Dermis blood vessel endothelial cell (primary cell): ENCODE measurements around the gene HAUS8. TPM values are rescaled to one million over a fixed set of nuclear protein-coding genes. Genes with fewer than 3 reads are reported as not detected.

ENCODE experiments used
- total RNA-seq: library from RNA; depleted of rRNA; stranded (reverse); fragments of >200 nt; gene quantifications from 2 replicates; pipeline ENCODE4 v1.2.3, GENCODE V29; 2014

Gene HAUS8
- total RNA-seq, 1 donor from 2014 or later: 4.1 TPM

Other genes with a start within 250 kb of the HAUS8 start
- 38.5 and 43.0 TPM in 2 replicates for gene SIN3B, start 246.1 kb downstream of the HAUS8 start, total RNA-seq
- gene F2RL3, start 186.5 kb downstream of the HAUS8 start, total RNA-seq: 3.0 and 14.0 TPM in 2 replicates
- gene CPAMD8, start 48.6 kb downstream of the HAUS8 start, total RNA-seq: 2.0 and 3.7 TPM in 2 replicates
- gene MYO9B, start 325 bp upstream of the HAUS8 start, total RNA-seq: 53.6 and 62.1 TPM in 2 replicates
- 18.7 and 24.8 TPM in 2 replicates for gene USE1, start 139.9 kb upstream of the HAUS8 start, total RNA-seq
- 3.8 and 4.4 TPM in 2 replicates for gene OCEL1, start 150.8 kb upstream of the HAUS8 start, total RNA-seq
- 63.1 and 82.0 TPM in 2 replicates for gene NR2F6, start 170.5 kb upstream of the HAUS8 start, total RNA-seq
- gene USHBP1, start 189.3 kb upstream of the HAUS8 start, total RNA-seq: 48.6 and 75.9 TPM in 2 replicates
- gene BABAM1, start 192.0 kb upstream of the HAUS8 start, total RNA-seq: 98.2 and 137 TPM in 2 replicates
- 0.68 and 1.5 TPM in 2 replicates for gene ANKLE1, start 206.4 kb upstream of the HAUS8 start, total RNA-seq
- 9.5 and 11.7 TPM in 2 replicates for gene ABHD8, start 228.0 kb upstream of the HAUS8 start, total RNA-seq
- 40.1 and 52.4 TPM in 2 replicates for gene MRPL34, start 230.4 kb upstream of the HAUS8 start, total RNA-seq
- 20.9 and 39.3 TPM in 2 replicates for gene DDA1, start 234.1 kb upstream of the HAUS8 start, total RNA-seq